Frontal cortex (tissue), 4 donors: ENCODE data around the gene PTPRN2. TPM values are rescaled to one million over a fixed set of nuclear protein-coding genes. Genes with fewer than 3 reads are reported as not detected.

Experiments used
- DNase-seq, 2 donors: peaks; one replicate each; pipeline ENCODE4 v3.0.0; 2012; ENCODE audit warnings: low spot score in 2 of 2
- FAIRE-seq: peaks from 2 replicates; lab custom pipeline; 2012; peaks lifted over from hg19 to GRCh38; lab: Jason Lieb, UNC
- total RNA-seq: library from RNA; depleted of rRNA; stranded (reverse); fragments of >200 nt; gene quantifications from one replicate; pipeline ENCODE4 v1.2.3, GENCODE V29; 2014
- donor health status: control.
- donor health status: control.
- donor health status: control.

PTPRN2 gene
- total RNA-seq, 1 donor from 2014 or later, result 52.2 TPM

DNA sequence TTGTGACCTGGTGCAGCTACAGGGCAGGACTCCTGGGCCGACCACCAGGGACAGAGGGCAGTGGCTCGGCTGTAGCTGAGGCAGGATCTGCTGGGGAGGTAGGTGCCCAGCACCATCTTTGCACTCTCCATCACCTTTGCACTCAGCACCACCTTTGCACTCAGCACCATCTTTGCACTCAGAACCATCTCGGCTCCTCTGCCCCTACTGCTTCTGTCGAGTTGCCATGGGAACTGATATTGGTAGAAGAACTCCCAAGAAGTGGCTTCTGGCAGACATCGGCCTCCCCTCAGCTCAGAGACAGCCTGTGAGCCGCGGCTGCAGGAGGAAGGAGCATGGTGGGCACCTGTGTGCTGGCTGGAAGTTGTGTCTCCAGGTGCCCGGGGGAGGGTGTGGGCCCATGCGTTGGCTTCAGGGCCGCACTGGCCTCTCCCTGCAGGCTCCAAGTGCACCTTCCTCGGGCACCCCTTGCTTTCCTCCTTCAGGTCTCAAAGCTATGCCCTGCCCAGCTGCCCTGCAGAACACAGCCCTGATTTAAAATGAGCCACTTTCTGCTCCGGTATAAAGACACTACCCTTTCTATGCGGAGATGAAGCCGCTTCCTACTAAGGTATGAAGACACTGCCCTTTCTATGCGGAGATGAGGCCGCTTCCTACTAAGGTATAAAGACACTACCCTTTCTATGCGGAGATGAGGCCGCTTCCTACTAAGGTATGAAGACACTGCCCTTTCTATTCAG lies 514.5 kb downstream of the PTPRN2 start:
- FAIRE-seq, result no peak
- no peak for DNase-seq

DNA sequence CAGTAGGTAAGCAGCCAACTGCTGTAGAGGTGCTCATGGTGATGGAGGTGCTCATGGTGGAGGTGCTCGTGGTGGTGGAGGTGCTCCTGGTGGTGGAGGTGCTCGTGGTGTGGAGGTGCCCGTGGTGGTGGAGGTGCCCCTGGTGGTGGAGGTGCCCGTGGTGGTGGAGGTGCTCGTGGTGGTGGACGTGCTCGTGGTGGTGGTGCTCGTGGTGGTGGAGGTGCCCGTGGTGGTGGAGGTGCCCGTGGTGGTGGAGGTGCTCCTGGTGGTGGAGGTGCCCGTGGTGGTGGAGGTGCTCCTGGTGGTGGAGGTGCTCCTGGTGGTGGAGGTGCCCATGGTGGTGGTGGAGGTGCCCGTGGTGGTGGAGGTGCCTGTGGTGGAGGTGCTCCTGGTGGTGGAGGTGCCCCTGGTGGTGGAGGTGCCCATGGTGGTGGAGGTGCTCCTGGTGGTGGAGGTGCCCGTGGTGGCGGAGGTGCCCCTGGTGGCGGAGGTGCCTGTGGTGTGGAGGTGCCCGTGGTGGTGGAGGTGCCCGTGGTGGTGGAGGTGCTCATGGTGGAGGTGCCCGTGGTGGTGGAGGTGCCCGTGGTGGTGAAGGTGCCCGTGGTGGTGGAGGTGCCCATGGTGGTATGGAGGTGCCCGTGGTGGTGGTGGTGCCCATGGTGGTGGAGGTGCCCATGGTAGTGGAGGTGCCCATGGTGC lies 517.3 kb downstream of the PTPRN2 start:
- FAIRE-seq, result no peak
- no peak for DNase-seq

DNA sequence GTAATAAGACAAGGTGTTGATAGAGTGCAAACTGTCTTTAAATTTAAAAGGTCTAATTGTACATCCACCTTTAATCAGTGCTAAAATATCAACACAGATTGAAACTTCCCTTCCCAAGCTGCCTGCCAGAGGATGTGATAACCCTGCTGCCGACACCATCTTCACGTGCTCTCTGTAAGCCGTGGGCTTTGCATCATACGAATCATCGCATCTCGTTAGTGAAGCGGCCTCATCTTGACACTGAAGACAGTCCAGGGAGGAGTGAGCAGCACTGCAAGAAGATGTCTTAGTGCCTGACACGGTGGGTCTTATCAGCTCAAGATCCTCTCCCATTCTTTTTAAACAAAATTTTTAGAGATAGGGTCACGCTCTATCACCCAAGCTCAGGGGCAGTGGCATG lies 518.8 kb downstream of the PTPRN2 start:
- FAIRE-seq (no peak), DNase-seq (no peak)

DNA sequence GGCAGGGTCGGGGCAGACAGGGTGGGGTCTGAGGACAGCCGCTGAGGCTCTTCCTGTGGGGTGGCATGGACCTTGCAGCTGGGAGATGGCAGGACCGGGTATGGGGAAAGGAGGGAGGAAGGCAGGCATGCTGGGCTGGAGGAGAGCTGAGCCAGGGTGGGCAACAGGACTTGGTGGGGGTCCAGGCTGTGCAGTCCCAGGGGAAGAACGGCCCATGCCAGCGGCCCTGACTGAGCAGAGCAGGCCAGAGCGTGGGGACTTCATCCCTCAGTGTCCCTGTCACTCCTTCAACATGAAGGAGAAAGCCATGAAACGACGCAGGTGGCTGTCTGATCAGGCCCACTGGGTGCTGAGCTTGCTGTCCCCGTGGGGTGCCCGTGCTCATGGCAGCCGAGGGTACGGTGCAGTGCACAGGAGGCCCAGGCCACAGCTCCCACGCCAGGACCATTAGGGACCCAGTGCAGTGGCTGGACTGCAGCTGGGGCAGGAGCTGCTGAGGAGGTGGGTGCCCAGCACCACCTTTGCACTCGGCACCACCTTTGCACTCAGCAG lies 519.6 kb downstream of the PTPRN2 start:
- FAIRE-seq (no peak), DNase-seq (no peak)

DNA sequence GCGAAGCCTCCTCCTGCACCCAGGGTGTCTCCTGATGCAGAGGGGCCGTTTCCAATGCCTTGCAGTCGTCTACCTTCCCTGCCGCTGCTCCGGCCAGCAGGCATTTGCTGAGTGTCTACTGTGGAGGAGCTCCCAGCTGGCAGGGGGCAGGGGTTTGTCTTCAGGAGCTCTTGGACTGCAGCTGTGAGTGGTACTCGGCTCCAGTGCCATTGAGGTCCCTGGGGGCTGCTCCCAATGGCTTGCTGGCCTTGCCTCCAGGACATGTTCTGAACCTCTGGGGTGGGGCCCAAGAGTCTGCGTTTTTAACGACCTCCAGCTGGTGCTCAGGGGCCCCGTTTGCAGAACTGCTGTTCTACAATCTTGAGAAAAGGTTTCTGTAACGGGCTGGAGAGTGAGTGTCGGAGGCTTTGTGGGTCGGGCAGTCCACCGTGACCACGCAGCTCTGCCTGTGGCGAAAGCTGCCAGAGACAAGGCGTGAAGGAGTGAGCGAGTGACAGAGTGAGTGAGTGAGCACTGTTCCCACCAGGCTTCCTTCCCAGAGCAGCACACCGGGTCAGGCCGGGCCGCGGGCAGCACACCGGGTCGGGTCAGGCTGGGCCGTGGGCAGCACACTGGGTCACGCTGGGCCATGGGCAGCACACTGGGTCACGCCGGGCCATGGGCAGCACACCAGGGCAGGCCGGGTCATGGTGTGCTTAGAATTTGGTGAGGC lies 520.2 kb downstream of the PTPRN2 start:
- FAIRE-seq (no peak), DNase-seq (no peak)

DNA sequence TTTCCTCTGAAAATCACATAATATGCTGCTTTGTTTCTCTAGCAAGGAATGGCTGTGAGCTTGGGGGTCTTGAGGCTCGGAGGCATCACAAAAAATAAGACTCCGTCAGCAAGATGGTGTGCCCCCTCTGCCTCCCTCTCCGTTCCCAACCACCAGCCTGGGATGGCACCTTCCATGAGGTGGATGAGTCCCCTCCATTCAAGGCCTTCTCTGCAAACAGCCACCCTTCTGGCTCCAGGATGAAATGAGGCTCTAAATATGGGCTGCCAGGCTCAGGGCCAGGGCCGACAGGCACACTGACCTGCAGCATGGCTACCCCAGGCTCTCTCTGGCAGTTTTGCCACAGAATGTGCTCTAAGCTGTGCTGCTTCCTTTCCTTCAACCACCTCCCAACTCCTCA lies 521.5 kb downstream of the PTPRN2 start:
- FAIRE-seq, result no peak
- DNase-seq, result no peak

DNA sequence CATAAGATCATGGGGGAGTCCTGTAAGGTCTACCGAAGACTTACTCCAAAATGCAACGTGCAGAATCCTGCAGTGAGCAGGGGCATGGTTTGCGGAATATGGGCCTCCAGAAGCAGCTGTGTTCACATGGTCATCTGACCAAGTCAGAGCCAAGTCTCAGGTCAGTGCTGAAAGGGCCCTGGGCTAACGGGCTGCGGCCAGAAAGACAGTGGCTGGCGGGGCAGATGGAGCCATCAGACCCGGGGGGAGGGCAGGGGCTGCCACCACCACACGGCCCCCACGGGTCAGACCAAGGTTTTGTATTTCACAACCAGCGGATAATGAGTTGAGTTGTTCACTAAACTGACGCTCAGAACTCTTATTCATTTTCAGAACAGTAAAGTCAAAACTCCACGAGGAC lies 522.3 kb downstream of the PTPRN2 start:
- FAIRE-seq (no peak), DNase-seq (no peak)

DNA sequence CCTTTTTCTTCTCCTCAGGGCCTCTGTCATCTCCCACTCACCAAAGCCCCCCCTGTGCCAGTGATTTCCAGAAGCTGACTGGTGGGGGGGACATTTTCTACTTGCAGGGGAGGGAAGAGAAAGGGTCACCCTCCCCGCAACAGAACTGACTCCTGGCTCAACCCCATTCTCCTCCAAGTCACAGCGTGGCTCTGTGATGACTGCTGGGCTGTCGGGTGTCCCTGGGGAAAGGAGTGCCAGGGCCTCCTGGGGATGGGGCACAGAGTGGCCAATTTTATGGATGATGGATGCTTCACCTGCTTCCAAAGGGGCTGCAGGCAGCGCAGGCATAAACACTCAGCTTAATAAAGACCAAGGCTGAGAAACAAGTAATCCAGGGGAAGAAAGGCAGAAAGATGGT lies 523.0 kb downstream of the PTPRN2 start:
- no peak for DNase-seq
- FAIRE-seq, result no peak

DNA sequence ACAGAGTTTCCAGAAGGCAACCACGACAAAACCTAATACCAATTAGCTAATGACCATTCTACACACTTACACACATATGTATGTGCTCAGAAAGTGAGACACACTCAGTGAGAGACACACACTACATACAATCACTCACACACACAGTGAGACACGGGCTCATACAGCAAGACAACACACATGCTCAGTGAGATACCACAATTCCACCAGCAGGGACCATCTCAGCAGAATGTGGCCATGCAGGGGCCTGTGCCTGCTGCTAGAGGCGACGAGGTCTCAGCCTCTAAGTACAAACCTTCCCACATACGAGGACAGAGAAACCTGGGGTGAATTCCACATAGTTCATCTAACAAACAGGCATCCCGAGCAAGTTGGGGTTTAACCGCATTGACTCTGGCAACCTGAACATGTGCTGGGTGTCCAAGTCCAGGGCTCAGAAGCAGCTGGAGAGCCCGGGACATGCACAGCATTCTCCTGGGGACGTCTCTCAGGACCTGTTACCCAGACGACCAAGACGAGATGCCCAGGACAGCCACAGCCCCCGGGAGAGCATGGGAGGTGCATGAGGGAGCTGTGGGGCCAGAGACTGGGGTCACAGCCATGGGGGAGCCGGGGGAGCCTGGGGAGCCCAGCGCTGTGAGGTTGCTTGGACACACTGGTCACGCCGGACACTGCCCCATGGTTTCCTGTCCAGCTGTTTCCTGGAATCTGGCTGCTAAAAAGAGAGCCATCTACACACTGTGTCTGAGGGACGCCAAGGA lies 523.6 kb downstream of the PTPRN2 start:
- no peak for DNase-seq
- no peak for FAIRE-seq

DNA sequence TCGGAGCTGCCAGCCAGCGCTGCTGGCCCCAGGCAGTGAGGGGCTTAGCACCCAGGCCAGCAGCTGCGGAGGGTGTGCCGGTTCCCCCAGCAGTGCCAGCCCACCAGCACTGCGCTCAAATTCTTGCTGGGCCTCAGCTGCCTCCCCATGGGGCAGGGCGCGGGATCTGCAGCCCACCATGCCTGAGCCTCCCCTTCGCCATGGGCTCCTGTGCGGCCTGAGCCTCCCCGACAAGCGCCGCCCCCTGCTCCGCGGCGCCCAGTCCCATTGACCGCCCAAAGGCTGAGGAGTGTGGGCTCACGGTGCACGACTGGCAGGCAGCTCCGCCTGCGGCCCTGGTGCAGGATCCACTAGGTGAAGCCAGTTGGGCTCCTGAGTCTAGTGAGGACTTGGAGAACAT lies 525.0 kb downstream of the PTPRN2 start:
- FAIRE-seq, result no peak
- DNase-seq, result no peak

DNA sequence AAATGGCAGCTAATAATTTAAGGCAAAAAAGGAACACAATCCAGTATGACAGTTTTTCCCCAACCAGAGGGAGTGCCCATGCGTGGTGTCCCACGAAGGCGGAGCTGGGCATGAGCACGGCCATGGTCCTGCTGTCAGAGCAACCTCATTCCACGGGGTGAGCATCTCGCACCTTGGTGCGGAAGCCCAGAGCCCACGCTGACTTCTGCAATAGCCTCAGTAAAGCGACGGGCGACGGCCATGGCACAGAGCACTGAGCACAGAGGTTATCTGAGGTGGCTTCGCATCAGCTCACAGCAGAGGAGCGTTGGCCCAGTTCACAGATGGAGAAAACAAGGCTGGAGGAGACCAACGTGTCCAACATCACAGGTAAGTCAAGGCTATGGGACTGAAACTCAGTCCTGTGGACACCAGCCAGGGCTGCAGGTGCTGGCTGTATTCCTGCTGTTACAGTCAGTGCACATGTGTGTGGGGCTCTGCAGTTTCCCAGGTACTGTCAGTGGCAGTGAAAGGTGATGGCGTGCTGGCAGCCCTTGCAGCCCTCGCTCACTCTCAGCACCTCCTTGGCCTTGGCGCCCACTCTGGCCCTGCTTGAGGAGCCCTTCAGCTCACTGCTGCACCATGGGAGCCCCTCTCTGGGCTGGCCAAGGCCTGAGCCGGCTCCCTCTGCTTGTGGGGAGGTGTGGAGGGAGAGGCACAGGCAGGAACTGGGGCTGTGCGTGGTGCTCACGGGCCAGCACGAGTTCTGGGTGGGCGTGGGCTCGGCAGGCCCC lies 525.6 kb downstream of the PTPRN2 start:
- FAIRE-seq (no peak), DNase-seq (no peak)

DNA sequence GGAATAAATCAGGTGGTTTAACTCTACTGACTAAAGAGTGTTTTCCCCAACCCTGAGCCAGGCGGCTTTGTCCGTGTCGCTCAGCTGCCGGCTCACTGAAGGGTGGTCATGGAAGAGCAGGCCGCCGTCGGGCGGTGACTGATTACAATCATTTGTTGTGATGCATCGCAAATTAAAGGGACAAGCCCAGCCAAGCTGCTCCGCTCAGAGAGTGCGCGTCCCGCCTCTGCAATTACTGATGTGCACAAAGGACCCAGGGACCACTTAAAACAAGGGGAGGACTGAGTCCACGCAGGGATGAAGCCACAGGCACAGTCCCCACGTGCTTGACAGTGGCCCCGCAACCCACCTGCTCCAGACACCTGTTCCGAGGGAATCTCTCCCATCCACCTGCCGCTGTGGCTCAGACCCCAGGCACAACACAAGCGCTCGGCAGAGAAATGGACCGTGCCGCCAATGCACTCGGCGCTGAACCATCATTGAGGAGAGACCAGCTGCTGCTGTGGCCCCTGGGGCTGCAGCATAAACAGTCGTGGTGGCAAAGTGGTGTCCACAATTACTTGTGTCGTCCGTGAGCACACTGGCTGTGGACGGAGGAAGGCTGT lies 526.5 kb downstream of the PTPRN2 start:
- FAIRE-seq, result no peak
- no peak for DNase-seq

DNA sequence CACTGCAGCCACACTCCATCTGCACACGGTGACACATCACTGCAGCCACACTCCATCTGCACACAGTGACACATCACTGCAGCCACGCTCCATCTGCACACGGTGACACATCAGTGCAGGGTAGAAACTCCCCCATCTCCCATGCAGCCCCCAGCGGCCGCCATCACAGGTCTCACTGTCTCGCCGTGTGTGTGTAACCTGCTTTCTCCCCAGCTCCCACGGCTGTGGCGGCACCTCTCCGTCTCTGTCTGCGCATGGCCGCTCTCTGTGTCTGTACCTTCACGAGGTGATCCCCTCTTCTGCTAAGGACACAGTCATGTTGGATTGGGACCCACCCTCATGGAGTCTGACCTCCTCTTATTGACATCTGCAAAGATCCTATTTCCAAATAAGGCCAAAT lies 527.4 kb downstream of the PTPRN2 start:
- DNase-seq (no peak), FAIRE-seq (no peak)

DNA sequence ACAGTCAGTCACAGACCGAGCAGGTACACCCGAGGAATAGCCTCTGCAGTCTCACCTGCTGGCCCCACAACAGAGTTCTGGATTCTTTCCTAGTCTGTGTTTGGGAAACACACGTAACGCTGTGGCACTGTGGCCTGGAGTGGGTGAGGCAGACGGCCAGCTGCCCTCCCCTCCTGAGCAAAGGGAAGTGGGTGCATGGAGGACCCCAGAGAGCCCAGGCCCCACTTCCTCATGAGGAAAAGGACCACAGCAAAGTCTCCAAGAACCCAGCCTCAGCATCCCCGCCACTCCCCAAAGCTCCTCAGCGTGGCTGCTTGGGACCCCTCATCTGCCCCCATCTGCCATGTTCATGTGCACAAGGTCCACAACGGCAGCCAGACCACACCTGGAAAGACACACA lies 530.2 kb downstream of the PTPRN2 start:
- DNase-seq, result no peak
- FAIRE-seq, result no peak

DNA sequence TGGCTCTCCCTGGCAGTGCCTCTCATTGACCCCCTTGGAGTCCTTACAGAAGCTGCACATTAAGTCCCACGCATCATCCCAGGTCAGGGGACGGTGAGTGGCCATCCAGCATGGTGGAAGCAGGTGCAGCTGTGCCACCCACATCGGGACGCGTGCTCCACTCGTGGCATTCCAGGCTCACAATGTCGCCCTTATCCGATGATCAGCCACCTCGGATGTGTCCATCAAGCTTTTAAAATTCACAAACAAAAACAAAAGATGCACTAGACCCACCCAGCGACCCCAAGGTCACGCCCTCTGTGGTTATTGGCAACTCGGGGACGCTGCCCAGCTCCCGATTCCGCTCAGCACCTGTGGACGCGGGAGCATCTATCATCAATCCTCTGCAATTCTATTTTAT lies 530.9 kb downstream of the PTPRN2 start:
- FAIRE-seq (no peak), DNase-seq (no peak)

DNA sequence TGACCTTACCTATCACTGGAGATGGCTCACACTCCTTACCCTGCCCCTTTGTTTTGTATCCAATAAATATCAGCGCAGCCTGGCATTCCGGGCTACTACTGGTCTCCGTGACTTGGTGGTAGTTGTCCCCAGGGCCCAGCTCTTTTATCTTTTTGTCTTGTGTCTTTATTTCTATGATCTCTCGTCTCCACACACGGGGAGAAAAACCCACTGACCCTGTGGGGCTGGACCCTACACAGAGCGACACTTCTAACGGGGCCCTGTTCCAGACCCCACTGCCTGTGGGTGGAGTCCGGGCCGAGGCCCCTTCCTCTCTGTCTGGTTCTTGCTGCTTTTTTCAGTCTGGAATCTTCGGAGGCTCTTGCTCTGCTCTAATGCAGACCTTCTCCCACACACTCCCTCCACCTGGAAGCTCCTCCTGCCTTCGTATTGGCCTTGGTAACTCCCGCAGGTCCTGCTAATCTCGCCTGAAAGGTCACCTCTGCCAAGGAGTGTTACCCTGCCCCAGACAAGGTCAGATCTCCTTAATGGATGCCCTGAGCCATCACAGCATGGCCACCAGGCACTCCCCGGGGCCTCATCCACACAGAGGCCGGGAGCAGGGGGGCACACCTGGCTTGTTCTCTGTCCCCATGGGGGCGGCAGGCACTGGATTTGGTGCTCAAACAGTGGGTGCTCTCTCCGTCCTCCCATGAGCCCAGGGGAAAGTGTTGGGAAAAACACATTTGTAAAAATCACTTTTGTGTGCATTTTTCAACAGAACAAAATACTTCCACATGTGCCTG lies 531.7 kb downstream of the PTPRN2 start:
- no peak for DNase-seq
- FAIRE-seq, result no peak

DNA sequence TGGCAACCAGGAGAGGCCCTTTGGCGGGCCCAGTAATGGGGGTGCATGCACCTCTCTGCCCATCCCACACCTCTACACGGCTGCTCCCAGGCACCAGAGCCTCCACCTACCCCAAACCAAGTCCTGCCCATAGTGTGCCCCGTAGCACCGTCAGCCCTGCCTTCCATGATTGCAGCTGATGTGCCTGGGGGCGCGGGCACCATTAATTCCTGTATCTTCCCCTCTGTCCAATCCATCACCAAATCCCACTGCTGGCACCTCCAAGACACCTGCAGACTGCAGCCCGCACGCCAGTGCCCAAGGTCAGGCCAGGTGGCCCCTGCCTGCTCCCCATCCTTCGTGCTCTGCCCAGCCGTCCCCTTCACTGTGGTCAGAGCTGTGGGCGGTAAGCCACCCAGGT lies 533.0 kb downstream of the PTPRN2 start:
- FAIRE-seq (no peak), DNase-seq (no peak)

DNA sequence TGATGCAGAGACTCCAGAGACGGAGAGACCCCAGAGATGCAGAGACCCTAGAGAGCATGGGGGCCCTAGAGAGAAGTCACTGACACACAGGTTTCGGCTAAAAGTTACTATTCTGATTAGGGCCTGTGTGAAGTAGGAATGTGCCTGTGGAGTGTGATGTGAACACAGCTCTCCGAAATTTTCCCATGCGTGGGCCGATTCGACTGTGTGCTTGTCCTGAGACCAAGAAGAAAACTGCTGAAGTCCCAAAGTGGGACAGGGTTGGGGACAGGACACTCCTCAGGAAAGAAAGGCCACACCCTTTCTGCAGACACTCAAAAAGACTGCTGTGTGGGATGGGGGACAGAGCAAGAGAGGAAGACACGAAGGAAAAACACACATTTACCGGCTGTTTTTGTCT lies 533.5 kb downstream of the PTPRN2 start:
- no peak for FAIRE-seq
- DNase-seq, result no peak
